NB4 (cell line): ENCODE measurements around the gene CFLAR.
"Not testable (repeated sequence)": the region's sequence is repeated elsewhere in the genome, so short reads cannot be mapped to it uniquely, and the experiment has no call there.

Source experiments
- DNase-seq: peaks from one replicate; pipeline ENCODE4 v3.0.0; 2010; ENCODE audit warnings: low read depth
- H3K4me3 ChIP-seq: one replicate; pipeline ENCODE4 v1.5.1; 2011; ENCODE audit warnings: mild to moderate bottlenecking, low read depth, low read length, moderate library complexity
- MAX ChIP-seq: IDR thresholded peaks from 2 replicates; pipeline ENCODE4 v1.6.1; 2011; ENCODE audit warnings: low read depth, low read length
- MYC ChIP-seq: IDR thresholded peaks from 2 replicates; pipeline ENCODE4 v1.6.1; 2011; ENCODE audit warnings: low read depth, low read length
- POLR2A ChIP-seq: IDR thresholded peaks from 2 replicates; pipeline ENCODE4 v1.6.1; 2011; ENCODE audit warnings: mild to moderate bottlenecking; ENCODE audit not compliant: insufficient read length; ENCODE audit errors: extremely low read depth
- TF ChIP-seq, protein P1 (sequence below): IDR thresholded peaks from one replicate; pipeline ENCODE4 v1.5.1; 2012; ENCODE audit warnings: low read depth, low read length

CFLAR gene

GRCh38 chr2:201139836-201140604, 24.1 kb downstream of the CFLAR start:
- no peak overlapping the region for H3K4me3 ChIP-seq
- DNase-seq: no peak
- TF ChIP-seq MAX: no peak
- no peak for TF ChIP-seq POLR2A
- TF ChIP-seq MYC: no peak
- TF ChIP-seq, protein P1, sequence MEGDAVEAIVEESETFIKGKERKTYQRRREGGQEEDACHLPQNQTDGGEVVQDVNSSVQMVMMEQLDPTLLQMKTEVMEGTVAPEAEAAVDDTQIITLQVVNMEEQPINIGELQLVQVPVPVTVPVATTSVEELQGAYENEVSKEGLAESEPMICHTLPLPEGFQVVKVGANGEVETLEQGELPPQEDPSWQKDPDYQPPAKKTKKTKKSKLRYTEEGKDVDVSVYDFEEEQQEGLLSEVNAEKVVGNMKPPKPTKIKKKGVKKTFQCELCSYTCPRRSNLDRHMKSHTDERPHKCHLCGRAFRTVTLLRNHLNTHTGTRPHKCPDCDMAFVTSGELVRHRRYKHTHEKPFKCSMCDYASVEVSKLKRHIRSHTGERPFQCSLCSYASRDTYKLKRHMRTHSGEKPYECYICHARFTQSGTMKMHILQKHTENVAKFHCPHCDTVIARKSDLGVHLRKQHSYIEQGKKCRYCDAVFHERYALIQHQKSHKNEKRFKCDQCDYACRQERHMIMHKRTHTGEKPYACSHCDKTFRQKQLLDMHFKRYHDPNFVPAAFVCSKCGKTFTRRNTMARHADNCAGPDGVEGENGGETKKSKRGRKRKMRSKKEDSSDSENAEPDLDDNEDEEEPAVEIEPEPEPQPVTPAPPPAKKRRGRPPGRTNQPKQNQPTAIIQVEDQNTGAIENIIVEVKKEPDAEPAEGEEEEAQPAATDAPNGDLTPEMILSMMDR: no peak

DNA sequence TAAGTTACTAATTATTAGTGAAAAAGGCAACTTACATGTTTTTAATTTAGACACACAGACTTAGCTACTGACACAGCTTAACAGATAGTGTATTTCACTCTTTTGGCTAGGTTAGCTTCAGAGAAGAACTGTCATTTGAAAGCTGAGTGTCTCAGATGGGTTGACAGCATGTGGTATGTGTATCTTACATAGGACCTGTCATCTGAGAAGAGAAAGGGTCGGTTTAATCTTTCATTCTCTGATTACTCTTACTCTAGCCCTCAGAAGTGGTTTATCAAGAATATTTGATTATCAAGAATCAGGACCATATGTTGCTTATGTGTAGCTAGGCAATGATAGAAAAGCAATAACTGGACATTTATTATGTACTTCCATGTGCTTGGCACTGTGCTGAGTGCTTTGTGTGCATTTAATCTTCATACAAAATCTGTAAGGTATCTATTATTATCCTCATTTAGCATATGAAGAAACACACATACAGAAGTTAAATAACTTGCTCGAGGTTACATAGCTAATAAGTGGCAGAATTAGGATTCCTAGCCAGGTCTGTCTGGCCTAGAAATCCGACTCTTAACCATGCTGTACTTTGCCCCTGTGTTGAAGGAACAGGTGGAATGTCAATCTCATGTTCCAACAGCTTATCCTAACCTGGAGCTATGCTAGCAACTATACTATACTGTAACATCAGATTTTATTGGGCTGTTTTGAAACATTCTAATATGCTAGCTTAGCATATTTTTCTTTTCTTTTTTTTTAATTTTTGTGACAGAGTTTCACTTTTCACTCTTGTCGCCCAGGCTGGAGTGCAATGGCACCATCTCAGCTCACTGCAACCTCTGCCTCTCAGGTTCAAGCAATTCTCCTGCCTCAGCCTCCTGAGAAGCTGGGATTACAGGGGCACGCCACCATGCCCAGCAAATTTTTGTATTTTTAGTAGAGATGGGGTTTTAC, 28.4 kb downstream of the CFLAR start:
- no peak overlapping the region for H3K4me3 ChIP-seq
- DNase-seq: no peak
- TF ChIP-seq, protein P1: no peak
- TF ChIP-seq POLR2A (no peak), MYC (no peak), MAX (no peak)

DNA sequence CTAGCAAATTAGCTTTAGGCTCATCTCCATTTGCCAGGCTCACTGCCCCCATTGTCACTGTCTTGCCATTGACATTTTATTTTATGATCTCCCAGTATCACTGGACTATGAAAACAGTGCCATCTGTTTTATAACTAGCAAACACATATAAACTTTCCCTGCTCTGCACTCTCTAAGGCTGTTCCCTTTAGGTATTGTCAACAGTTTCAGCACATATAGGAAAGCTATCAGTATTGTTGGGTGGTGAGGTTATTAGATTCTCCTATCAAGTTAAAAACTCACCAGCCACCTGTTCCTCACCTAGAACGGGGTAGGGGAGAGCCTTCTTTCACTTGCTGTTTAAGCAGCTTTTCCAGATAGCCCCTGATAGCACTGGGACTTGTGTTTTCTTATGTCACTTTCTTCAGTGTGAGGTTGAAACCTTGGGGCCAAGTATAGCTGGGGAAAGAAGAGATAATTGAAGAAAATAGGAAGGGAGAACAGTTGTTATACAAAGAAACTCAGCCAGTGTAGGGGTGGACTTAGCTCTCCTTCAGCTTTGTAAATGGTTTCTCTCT, 32.5 kb downstream of the CFLAR start:
- no peak overlapping the region for H3K4me3 ChIP-seq
- DNase-seq: no peak
- TF ChIP-seq MYC: no peak

- TF ChIP-seq POLR2A: no peak
- TF ChIP-seq MAX: no peak
- TF ChIP-seq, protein P1: no peak
- TF ChIP-seq MYC: no peak
- no peak overlapping the region for H3K4me3 ChIP-seq
- no peak for DNase-seq
These were observed 33.3 kb downstream of the CFLAR start for GRCh38 chr2:201149064-201149820.

DNA sequence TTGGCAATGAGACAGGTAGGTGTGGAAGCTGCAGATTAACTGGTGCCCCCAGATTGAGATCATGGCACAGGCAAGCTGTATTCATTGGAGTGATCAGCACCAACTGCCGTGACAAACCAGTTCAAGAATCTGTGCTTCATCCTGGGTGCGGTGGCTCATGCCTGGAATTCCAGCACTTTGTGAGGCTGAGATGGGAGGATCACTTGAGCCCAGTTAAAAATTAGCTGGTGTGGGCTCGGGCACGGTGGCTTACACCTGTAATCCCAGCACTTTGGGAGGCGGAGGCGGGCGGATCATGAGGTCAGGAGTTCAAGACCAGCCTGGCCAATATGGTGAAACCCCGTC, 33.8 kb downstream of the CFLAR start:
- not testable (repeated sequence) for H3K4me3 ChIP-seq, DNase-seq

DNA sequence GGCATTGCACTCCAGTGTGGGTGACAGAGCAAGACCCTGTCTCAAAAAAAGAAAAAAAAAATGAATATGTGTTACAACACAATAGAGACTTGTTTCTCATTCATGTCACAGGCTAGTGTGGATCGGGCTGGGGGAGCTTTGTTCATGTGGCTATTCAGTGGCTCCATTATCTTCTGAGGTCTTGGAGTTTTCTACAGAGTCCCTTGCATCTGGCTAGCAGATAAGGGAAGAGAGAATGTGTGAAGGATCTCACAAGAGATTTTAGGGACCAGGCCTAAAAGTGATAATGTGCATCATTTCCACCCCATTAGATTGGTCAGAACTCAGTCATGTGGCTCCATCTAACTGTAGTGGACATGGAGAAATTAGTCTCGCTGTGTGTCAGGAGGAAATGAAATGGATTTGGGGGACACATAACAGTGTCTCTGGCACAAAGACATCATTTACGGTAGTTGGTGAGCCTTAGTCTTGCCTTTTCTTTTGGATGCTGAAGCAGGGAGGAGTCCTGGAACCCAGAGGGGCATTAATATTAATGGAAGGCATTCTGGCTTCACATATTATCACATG, 34.6 kb downstream of the CFLAR start:
- H3K4me3 ChIP-seq: no peak overlapping the region
- no peak for DNase-seq
- TF ChIP-seq MAX: no peak
